GM18526 (cell line): ENCODE measurements around the gene TM4SF18.

ENCODE experiments used
- POLR2A ChIP-seq: IDR thresholded peaks from 3 replicates; pipeline ENCODE4 v1.6.1; 2011; ENCODE audit not compliant: insufficient read length; ENCODE audit errors: extremely low read depth

TM4SF18 gene

DNA sequence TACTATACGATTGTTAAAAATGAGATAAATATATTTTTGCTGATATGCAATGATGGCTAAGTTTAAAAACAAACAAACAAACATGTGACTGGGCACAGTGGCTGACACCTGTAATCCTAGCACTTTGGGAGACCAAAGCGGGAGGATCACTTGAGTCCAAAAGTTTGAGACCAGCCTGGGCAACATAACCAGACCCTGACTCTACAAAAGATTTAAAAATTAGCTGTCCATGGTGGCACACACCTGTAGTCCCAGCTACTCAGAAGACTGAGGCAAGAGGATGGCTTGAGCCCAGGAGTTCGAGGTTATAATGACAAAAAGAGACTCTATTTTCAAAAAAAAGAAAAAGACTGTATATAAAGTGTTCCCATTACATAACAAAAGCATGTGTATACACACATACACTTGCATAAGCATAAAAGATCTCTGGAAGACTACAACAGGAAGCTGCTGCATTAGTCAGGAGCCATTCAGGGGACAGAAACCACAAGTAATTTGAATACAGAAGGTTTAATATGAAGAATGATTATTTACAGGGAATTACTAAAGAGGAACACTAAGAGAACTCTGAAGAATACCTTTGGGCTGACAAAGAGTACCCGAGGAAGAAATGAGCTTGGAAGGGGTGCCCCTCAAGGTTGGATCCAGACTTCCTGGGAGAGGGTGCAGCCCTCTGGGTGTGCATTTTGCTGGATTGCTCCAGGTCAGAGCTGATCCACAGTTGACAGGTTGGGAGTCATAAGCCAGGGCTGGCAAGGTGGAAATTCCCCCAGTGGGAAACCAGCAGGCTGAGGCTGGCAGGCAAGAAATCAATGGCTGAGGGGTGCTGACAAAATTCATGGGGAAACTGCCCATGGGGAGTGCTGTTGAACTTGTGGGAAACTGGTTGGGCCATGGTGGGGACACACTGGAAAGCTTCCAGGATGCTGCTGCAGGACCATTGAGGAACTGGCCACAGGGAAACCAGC is 9.3 kb upstream of the TM4SF18 start:
- TF ChIP-seq POLR2A, result no peak

DNA sequence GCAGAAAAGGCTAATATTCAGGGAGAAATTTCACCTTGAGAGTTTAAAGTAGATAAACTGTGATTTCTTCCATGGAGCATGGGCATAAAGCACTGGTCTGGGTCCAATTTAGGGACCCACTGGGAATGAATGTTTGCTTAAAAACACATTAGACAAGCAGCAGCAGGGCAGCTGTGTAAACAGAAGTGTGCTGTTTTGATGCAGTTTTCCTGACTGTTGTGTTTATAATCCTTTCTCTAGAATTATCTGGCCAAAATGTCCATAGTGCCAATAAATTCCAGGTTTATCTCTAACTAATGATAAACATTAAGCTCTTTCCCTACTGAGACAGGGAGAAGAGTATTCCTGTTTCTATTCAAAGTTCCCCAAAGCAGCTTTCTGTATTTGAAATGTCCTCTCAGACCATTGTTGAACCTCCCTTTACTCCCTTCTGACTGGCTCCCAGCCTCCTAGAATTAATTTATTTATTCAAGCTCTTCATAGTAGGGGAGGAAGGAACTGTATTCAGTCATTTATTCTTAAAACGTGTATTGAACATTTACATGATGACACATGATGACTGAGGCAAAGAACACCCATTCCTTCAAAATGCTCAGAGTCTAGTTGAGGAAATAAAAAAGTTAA is 7.0 kb upstream of the TM4SF18 start:
- TF ChIP-seq POLR2A, result no peak

DNA sequence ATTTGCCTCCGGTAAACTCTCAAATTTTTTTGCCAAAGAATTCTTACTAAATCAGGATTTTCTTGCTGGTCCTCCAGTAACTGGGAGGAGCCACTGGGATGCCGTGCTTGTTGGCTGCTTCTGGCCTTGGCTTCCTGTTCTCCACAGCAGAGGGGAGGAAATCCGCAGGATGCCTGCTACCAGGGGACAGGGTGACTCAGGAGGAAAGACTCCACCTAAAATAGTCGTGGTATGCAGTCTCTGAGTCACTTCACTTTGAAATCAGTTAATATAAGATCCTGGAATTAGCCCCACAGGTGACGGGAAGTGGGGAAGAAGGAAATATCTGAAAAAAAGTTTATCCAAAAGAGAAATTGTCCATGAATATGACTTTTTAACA is 6.5 kb upstream of the TM4SF18 start:
- no peak for TF ChIP-seq POLR2A

DNA sequence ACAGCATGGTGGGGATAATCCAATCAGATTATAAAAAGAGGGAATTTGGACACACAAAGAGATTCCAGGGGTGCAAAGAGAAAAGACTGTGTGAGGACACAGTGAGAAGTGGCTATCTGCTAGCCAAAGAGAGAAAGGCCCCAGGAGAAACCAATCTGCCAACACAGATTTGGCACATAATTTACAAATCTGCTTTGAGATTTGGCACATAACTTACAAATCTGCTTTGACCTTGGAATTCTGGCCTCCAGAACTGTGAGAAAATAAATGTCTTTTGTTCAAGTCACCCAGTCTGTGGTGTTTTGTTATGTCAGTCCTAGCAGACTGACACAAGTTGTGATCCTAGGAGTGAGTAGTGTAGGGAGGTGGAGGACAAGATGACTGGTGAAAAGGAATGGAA is 3.5 kb upstream of the TM4SF18 start:
- TF ChIP-seq POLR2A, result no peak

DNA sequence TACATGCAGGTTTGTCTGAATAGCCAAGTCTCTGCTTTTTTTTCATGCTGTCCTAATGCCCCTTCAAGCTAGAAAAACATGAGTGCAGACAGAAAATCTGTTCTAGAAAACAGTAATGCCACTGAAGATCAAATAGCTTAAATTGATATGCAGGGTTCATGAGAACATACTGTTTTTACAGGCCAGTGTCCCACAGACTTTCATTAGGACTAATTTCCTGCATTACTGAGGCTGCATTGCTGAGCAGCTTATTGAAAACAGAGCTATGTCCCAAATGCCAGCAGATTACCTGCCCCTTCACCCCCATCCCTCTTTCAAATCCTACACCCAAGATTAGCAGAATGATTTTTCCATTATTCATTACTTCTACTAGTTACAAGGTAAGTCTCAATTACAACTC is 665 bp downstream of the TM4SF18 start:
- no peak for TF ChIP-seq POLR2A

DNA sequence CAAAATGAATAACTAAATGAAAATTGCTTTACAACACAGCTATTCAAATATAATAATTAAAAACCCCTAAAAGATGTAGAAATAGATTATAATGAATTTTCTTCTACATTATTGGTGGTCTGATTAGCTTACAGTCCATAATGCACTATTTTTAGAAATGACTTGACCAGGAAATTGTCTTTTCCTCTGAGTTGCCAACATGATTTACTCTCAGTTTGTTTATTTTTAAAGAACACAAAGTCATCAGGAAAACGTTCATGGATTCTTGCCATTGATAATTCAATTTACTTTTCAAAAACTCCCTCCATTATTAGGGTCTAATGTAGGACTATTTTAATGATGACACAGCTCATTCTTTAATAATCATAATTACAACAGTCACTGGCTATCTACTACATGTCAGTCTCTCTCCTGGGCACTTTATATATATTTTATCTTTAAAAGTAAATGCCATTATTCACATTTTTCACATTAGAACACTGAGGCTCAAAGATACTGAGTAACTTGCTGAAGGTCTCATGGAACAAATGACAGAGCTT is 1.1 kb downstream of the TM4SF18 start:
- no peak for TF ChIP-seq POLR2A

DNA sequence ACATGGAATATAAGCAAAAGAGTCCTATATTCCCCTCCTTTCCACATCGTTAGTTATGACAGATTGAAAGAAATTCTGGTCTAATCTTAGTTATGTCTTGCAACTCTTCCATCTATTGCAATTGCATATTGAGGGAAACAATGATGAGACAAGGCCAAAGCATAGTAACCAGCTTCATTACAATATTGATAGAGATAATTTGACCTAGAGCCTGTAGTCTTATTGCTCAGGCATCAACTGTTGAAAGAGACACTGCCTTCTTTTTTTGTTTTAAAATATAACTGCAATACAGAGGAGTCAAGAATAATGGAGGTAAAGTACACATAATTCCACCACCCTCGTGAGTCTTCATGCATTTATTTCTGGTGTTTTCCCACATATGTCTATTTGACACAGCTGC is 2.0 kb downstream of the TM4SF18 start:
- TF ChIP-seq POLR2A, result no peak

DNA sequence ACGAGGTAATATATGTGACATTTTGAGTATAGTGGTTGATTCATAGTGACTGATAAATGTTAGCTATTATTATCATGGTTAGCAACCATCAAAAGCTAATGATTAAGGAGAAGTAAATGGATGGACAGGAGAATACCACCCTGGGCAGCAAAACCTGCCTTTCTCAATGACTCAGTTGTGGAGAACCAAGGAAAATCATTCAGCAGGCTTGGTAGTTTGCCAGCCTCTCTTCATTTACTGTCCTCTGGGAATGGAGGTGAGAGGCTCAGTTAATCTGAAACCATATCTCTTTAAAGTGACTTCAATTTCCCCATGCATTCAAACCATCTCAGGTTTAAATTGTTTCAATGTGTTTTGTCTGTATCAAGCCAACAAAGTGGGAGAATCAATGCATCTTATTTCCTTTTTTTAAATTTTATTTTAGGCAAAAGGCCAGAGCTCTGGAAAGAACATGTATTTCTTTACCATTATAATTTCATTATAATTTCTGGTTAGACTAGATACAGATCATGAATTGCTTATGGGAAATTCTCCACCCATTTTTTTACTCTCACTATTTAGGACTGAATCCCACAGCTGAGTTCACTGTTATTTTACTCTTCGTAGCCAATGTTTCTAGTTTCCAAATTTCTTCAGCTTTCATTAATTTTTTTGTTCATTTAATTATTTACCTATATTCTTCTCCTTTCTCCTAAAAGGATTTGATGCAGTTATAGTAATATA is 2.7 kb downstream of the TM4SF18 start:
- TF ChIP-seq POLR2A, result no peak

DNA sequence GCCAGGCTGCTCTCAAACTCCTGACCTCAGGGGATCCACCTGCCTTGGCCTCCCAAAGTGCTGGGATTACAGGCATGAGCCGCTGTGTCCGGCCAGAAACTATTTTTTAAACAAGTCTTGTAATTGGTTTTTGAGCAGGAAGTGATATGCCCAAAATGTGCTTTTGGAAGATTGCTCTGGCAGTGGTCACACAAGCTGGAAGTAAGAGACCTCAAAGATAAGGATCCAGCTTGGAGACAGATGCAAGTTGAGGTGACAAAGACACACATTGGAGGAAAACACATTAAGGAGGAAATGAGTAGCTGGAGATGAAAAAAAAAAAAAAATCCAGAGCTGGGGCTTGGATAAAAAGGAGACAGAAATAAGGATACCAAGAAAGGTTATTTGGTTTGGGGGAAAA is 6.3 kb downstream of the TM4SF18 start:
- no peak for TF ChIP-seq POLR2A

DNA sequence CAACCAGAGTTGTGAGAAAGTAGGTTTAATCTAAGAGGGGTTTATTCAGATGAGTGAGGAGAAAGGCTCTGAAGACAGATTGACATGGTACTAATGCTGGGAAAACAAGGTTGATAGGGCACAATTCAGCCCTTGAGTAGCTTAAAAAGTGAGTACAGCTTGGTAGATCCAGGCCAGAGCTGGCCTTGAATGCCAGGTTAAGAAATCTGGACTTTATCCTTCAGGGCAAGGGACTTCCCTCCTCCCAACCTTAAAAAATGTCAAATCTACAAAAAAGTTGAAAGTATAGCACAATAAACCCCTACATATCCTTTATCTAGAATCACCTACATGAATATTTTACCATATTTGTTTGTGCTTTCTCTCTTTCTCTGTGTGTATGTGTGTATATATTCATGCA is 7.9 kb downstream of the TM4SF18 start:
- TF ChIP-seq POLR2A, result no peak

DNA sequence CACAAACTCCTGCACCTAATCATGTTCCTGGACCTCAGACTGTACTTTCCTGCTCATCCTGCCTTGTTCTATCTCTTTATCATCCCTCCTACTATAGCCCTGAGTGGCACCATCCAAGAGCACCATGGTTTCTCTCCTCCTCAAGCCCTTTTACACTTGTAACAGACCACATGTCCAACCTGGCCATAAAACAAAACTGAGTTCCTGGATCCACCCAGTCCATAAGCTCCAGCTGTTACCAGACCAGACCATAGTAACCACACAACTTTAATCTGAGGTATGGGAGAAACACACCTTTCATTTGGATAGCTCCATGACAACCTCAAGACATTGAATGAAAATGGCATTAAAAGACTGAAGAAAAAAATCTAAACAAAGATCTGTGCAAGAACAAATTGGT is 9.1 kb downstream of the TM4SF18 start:
- no peak for TF ChIP-seq POLR2A

DNA sequence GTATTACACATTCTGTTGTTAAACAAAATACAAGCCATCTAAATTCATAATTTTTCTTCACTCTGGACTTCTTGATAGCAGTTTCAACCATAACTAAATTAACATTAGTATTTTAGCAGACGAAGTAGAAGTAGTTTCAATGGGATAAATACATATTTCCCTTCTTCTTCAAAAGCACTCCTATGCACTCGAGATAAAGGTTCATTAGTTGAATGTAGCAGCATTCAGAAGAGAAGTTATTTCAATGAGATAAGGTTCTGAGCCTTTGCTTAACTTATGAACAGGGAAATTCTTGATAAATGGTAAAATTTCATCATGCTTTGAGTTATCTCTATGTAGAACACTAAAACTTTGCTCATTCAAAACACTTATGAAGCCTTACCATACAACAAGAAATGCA is 11.8 kb downstream of the TM4SF18 start:
- TF ChIP-seq POLR2A, result no peak

DNA sequence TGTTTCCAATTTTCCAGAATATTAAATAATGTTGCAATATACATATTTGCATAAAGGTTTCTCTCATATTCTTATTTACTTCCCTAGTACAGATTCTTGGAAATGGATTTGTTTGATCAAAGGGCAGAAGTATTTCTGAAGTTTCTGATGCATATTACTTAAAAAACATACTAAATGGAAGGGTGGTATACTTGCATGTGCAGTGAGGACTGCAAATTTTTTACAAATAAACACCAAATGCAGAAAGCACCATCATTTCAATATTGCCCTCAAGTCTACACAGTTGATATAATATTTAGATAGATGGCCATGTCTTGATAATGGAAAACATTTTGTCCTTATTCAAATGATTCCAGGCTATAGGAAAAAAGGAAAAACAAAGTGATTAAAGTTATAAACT is 12.3 kb downstream of the TM4SF18 start:
- no peak for TF ChIP-seq POLR2A

DNA sequence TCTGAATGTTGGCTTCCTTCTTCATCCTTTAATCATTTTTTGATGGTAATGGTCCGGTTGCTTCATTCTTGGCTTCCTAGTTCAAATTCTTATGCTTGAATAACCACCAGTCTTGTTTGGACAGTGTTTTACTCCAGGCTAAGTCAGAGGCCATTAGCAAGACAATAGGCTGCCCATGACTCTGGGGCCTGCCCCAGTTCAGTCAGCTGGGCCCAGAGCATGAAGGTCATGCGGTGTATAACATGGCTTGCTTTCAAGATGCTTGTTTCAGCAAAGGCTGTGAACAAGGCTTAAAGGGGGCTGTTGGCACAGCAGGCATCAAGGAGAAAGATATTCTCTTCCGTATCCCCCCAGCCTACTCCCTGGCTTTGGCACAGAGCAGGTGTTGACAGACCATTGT is 13.7 kb downstream of the TM4SF18 start:
- no peak for TF ChIP-seq POLR2A

DNA sequence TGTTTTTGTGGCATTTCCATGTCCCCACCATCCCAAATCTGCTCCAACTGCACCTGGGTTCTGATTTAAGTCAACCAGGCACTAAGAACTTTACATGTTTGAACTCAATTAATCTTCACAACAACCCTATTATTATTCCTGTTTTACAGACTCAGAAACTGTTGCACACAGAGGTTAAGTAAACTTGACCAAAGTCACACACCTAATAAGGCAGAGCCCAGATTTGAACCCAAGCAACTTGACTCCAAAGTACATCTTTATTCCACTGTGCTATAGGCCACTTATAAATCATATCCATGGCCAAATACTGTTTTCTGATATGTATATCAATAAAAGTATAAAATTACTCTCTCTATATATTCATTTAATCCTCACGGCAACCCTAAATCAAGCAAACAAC is 16.4 kb downstream of the TM4SF18 start:
- TF ChIP-seq POLR2A, result no peak

DNA sequence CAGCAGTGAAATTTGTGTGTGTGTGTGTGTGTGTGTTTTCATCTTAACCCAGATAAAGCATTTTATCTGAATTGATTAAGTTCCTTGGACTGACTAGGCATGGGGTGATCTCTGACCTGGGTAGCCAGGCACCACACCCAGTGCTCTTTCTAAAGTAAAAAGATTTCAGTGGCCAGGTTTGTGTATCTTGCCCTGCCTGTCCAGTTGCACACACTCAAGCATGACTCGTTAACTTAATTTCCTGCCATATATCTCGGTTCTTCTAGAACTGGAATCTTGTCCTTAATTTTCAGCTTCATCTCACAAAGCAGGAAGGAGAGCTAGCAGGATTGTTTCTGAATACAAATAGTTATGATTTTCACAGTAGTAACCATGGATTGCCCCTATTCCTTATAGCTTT is 17.0 kb downstream of the TM4SF18 start:
- no peak for TF ChIP-seq POLR2A
